WTC11 (cell line): ENCODE data around the gene CCDC82.

Source experiments
- TF ChIP-seq, protein P1 (sequence below): fragments of 250-450 bp; sonication (Bioruptor Pico); IDR thresholded peaks from 2 replicates; pipeline ENCODE4 v1.9.0; 2021; ENCODE audit warnings: mild to moderate bottlenecking
- TF ChIP-seq, protein P2 (sequence below): sonication (generic); formaldehyde crosslinking; IDR thresholded peaks from 2 replicates; pipeline ENCODE4 v1.8.1; 2023; ENCODE audit warnings: mild to moderate bottlenecking, missing genetic modification reagents, borderline replicate concordance

DNA sequence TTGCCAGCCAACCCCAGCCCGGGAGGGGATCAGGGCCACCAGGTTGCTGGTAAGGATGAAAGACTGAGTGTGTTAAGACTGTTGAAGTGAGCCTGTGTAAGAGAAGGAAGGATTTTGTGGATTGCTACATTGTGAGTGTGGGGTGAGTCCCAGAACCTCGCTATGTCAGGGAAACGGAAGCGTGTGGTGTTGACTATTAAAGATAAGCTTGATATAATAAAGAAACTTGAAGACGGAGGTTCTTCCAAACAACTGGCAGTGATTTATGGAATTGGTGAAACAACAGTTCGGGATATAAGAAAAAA, 728 bp upstream of the CCDC82 start:
- TF ChIP-seq, protein P1, sequence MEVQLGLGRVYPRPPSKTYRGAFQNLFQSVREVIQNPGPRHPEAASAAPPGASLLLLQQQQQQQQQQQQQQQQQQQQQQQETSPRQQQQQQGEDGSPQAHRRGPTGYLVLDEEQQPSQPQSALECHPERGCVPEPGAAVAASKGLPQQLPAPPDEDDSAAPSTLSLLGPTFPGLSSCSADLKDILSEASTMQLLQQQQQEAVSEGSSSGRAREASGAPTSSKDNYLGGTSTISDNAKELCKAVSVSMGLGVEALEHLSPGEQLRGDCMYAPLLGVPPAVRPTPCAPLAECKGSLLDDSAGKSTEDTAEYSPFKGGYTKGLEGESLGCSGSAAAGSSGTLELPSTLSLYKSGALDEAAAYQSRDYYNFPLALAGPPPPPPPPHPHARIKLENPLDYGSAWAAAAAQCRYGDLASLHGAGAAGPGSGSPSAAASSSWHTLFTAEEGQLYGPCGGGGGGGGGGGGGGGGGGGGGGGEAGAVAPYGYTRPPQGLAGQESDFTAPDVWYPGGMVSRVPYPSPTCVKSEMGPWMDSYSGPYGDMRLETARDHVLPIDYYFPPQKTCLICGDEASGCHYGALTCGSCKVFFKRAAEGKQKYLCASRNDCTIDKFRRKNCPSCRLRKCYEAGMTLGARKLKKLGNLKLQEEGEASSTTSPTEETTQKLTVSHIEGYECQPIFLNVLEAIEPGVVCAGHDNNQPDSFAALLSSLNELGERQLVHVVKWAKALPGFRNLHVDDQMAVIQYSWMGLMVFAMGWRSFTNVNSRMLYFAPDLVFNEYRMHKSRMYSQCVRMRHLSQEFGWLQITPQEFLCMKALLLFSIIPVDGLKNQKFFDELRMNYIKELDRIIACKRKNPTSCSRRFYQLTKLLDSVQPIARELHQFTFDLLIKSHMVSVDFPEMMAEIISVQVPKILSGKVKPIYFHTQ (CRISPR knock-in tag) = no peak
- TF ChIP-seq, protein P2, sequence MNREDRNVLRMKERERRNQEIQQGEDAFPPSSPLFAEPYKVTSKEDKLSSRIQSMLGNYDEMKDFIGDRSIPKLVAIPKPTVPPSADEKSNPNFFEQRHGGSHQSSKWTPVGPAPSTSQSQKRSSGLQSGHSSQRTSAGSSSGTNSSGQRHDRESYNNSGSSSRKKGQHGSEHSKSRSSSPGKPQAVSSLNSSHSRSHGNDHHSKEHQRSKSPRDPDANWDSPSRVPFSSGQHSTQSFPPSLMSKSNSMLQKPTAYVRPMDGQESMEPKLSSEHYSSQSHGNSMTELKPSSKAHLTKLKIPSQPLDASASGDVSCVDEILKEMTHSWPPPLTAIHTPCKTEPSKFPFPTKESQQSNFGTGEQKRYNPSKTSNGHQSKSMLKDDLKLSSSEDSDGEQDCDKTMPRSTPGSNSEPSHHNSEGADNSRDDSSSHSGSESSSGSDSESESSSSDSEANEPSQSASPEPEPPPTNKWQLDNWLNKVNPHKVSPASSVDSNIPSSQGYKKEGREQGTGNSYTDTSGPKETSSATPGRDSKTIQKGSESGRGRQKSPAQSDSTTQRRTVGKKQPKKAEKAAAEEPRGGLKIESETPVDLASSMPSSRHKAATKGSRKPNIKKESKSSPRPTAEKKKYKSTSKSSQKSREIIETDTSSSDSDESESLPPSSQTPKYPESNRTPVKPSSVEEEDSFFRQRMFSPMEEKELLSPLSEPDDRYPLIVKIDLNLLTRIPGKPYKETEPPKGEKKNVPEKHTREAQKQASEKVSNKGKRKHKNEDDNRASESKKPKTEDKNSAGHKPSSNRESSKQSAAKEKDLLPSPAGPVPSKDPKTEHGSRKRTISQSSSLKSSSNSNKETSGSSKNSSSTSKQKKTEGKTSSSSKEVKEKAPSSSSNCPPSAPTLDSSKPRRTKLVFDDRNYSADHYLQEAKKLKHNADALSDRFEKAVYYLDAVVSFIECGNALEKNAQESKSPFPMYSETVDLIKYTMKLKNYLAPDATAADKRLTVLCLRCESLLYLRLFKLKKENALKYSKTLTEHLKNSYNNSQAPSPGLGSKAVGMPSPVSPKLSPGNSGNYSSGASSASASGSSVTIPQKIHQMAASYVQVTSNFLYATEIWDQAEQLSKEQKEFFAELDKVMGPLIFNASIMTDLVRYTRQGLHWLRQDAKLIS = no peak
